Eye (tissue), 1 donor: ENCODE results near the gene FOXN3.

Source experiments
- DNase-seq: peaks from one replicate; pipeline ENCODE4 v3.0.0-alpha.2; 2015

Gene FOXN3

DNA sequence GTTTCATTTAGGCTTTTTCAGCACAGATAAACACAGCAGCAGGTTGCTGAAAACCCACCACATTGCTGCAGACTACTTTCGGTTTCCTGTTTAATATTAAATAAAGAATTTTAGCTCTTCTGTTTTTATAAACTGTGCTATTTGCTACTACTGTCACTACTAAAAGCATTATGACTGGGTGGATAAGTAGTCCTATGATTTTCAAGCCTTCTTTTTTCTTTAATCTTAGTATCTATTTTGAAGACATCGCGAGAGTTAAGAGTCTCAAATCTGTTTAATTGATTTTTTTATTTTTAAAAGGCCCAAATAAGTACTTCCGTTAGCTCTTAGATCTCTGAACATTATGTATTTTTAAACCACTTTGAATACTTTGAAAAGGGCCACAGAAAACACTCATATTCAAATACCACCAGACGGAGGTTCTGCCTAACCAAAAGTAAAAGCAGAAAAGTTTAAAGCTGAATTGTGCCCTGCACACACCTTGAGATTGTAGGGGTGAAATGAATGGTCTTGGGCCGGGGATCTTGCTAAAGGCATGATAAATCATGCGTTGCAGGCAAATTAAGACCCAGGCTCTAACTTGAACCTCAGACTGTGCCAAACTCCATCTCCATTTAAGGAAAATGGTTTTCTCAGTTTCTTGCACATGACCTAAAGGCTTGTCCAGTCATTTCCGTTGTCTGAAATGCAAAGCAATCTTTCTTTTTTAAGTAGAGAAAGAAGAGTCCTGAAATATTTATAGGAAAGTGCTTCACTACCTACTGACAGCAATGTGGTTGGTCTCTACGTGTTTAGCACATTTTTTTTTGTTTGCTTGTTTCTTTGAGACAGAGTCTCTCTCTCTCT, 13.6 kb upstream of the FOXN3 start:
- peak; percentile 26 for DNase-seq

DNA sequence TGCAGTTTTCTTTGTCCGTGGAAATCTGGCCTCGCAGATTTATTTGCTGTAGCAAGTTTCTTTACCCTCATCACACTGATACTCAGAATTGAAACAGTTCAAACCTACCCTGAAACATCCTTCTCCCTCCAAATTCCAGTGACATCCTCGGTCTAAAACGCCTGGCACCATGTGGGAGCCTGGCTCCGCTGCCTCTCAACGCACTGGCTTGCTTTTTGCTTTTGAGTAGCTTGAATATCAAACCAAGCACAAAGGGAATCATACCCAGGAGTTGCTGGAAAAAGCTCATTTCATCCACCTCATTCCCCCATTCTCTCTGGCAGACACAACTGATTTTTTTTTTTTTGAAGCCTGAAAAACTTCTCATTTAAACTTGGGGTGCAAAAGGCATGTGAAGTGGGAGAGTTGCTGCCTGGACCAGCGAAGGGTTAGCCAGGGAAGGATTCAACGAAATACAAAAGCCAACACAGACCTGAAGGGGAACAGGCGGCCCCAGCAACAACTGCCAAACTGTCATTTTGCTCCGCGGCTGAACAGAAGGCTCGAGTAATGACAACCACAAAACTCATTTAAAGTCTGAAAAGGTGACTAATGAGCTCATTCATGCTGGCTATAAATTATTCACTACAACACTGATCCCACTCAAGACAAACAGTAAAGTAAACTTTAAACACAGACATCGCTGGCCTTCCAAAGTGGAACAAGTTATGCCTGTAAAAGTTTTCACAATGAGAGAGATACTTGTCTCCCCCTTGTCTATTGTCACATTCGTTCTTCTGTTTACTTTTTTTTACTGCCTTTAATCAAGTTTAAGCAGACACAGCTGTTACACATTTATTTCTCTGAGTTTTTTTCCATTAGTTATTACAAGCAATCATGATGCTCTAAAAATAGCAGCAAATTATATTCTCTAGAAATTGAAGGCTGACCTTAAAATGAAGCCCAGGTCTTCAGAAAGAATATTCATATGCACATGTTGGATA, 12.5 kb upstream of the FOXN3 start:
- DNase-seq: peak; percentile 85

DNA sequence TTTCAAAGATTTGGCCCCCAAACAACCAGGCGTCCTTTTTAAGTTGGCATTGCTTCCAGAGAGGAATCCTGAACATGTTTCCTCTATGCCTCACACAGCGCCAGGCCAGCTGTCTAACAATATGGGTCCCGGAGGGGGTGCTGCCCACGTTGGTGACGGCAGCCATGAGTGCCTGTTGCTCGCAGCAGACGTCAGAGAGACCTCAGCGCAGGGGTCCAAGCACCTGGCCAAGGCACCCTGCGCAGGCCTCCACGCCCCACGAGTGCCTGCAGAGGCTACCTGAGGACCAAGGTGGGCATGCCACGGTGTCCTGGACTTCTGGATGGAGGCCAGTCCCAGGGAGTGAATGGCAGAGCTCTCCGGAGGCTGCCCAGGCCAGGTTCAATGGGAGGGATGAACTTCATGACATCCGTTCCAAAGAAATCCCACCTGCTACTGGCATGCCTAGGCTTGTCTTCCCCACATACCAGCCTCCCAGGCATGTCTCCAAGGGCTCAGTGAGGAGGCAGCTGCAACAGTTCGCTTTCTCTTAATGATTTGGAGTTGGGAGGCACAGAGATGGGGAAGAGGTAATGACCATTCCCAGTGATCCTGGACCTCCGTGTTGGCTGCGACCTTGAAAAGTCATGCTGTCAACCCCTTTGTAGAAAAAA, 11.6 kb upstream of the FOXN3 start:
- DNase-seq: peak; percentile 70

DNA sequence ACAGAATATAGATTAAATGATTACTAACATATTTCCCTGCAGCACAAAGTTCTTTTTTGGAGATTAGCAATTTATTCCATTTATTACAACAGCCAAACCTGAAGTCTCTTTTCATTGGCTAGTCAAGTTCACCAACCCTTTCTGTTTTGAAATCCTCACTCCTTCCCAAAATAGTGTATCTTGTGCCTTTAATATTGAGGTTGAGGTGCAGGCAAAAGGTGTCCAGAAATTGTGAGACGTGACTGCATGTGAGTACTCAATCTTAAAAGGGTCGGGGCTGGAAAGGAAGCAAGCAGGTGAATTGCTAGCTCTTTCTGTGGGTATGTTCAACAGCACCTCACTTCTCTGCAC, 11.1 kb upstream of the FOXN3 start:
- DNase-seq: peak; percentile 16

DNA sequence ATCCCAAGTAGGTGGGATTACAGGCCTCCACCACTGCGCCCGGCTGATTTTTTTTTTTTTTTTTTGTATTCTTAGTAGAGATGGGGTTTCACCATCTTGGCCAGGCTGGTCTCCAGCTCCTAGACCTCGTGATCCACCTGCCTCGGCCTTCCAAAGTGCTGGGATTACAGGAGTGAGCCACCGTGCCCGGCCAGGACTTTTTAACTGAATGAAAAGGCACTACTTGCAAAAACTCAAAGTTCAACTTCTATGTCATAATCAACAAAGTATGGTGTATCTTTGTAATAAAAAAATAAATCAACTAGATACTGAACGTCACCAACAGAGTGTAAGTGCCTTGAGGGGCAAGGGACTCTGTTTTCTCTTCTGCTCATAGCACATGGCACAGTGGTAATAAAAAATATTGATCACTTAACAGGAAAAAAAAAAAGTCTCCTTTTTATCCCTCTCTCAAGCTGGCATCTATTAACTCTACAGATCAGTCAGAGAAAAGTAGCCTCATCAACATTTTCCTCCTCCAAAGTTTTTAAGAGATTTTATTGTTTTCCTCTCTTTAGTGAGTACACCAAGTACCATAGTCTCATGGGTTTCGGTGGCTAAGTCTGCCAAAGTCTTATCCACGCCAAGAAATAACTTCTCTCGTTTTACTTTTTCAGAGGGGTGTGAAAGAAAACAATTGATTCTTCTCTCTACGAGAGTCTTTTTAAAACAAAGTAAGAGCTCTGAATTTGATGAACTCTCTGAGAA, 10.6 kb upstream of the FOXN3 start:
- peak; percentile 52 for DNase-seq

DNA sequence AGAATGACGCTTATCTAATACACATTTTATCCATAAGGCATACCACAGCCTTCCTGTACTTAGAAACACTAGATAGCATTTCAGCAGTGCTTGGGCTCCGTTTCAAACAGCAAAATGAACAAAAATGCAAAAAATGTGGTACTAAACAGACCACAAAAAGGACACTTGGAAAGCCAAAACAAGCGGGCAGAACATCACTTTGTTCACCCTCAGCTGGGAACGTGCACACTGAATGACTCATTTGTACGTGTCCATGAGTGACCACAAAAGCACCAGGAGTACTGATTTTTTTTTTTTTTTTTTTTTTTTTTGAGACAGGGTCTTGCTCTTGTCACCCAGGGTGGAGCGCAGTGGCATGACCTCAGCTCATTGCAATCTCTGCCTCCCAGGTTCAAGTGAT, 8.9 kb upstream of the FOXN3 start:
- peak; percentile 48 for DNase-seq

DNA sequence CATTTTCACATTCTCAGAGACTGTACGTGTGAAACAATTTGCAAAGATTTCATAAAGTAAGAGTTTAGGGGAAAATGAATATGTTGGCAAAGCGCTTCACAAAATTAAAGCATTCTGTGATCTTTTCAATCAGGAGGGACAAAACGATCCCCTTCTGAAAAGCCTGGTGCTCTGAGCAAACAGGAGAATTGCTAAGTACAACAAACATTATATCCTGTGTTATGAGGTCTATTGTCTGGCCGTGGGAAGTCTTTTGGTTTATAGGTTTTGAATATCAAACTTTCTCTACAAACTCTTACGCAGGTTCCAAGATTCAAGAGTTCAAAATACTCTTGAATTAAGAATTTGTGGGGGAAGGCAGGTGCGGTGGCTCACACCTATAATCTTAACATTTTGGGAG, 7.2 kb upstream of the FOXN3 start:
- peak; percentile 25 for DNase-seq

DNA sequence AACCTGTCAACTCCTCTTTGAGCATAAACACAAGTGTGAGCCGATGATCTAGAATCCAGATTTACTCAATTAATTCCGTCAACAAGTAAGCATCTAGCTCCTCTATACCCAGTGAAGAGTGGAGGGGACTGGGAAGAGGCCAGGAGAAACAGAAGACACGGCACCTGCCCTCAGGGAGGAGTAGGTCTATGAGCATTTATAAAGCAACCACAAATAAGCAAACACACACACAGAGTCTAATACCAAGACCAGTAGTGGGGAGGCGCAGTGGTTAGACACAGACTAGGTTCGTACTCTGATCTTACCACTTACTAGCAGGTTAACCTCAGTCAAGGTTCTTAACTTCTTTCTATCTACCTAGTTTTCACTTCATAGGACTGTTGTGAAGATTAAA, 5.9 kb upstream of the FOXN3 start:
- DNase-seq: no peak

DNA sequence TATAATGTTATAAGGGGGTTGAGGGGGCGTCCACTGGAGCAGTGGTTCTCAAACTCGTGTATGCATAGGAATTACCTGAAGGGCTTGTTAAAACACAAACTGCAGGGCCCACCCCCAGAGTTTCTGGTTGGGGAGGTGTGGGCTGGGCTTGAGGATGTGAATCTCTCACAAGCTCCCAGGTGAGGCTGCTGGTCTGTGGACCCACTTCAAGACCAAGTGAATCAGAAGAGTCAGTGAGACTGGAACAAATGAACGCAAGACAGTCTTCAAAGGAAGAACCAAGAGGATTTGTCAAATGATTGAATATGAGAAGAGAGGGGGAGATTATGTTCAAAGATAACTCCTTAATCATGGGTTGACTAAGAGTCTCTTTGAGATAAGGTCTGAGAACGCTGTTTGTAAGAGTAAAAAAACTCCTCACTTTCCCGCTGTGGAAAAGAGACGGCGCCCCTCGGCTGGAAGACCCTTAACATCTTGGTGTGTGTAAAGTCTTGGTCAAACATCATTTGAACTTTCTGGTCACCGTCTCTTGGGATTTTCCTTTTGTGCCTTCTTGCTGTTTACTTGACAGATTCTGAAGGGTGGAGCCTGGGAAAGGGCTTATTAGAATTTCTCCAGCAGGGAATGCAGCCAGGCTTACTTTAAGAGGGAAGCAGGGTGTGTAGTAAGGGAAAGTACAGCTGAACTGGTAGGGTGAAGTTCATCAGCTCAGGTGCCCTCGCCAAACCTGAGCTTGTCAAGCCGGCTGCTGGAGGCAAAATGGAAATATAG, 5.3 kb upstream of the FOXN3 start:
- no peak for DNase-seq

DNA sequence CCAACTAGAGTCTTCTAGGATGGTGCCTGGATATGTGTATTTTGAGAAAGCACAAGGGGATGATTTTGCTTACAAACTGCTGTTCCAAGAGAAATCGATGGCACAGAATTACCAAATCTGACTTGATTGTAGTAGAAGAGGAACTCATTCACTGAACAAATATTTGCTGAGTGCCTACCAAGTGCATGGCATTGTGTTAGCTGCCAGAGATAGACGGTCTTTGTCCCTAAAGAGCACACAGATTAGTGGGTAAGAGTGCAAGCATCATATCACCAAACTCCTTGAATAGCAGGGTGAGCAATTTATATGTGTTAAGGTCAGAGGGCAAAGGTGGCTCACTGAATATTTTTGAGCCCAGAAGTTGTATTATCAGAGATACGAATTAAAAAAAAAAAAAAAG, 3.5 kb upstream of the FOXN3 start:
- no peak for DNase-seq

DNA sequence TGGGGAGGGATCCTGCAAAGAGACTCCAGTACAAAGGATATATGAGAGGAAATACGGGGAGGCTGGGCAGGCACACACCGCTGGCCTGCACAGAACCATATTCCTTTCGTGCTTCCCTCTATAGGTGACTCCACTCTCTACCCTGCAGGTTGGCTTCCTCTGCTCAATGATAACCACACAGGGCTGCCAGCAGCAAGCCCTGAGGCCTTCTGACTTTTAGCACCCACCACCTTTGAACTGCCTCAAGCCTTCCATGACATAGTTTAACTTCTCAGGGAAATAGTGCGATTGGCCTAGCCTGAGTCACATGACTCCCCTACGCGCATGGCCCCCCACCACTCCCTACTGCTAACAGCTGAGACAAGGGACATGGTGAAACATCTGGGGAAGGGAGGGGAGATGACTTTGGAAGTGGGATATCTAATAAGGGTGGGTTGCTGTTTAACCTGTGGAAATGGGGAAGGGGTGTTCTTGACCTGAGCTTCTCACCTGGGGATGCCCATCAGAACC, 3.0 kb upstream of the FOXN3 start:
- no peak for DNase-seq

DNA sequence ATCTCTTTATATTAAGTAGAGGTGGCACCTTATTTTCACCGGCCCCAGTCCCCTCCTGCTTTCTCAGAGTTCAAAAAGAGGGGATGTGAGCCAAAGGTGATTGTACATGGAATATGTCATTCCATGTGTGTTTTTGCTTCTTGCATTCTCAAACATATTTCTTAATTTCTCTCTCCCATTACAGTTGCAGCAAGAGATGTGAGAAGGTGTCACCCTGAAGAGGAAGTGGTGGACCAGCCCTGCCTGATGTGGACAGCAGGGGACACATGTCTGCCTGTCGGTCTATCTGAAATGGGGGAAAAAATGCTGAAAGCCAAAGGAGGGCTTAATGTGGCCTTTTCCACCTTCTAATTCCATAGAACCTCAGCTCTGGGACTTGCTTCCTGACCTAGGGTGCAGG, 1.9 kb upstream of the FOXN3 start:
- DNase-seq: no peak

DNA sequence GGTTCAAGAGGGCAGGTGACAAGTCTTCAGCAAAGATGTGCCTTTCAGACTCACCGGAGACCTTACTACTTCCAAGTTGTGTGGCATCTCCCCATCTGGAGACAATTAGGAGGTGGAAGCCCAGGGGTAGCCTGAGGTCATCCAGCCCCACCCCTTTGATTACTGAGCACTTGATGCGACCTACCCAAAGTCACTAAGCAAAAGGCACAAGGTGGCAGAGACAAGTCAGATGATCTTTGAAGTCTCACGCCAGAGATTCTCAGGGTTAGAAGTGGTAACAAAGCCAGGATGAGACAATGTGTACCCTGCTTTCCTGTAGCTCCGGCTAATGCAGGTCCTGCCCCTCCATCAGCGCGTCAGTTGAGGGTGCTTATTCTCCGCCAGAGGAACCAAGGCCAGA, 1.4 kb upstream of the FOXN3 start:
- peak; percentile 41 for DNase-seq

DNA sequence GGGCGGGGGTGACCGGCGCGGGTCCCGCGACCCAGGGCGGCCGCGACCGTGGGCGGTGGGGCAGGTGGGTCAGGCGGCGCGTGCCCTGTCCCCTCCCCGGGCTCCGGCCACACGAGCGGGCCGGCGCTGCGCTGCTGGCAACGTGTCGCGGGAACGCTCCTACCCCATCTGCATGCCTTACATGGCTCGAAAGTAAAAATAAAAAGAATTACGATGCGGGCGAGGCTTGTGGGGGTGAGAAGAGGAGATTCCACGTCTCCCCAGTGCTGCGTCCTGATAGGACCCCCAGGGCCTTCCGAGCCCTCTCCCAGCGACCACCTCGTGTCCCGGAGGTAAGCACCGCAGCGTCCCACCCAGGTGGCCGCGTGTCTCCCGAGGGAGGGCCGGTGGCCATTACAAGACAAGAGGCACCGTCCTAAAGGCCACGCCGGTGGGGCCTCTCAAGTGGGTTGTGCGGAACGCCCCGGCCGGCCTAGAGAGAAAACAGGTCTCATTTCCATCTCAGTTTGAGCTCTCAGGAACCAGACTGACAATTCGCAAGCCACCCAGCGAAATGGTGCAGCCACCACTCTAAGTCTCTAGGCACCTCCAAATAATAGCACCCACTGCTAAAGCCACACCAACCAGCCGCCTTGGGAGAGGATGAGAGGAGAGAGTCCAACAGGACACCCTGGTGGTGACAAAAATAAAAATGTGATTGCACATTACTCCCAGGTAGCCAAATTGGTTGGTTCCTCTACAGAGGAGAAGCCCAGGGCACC, 612 bp upstream of the FOXN3 start:
- peak; percentile 79 for DNase-seq

DNA sequence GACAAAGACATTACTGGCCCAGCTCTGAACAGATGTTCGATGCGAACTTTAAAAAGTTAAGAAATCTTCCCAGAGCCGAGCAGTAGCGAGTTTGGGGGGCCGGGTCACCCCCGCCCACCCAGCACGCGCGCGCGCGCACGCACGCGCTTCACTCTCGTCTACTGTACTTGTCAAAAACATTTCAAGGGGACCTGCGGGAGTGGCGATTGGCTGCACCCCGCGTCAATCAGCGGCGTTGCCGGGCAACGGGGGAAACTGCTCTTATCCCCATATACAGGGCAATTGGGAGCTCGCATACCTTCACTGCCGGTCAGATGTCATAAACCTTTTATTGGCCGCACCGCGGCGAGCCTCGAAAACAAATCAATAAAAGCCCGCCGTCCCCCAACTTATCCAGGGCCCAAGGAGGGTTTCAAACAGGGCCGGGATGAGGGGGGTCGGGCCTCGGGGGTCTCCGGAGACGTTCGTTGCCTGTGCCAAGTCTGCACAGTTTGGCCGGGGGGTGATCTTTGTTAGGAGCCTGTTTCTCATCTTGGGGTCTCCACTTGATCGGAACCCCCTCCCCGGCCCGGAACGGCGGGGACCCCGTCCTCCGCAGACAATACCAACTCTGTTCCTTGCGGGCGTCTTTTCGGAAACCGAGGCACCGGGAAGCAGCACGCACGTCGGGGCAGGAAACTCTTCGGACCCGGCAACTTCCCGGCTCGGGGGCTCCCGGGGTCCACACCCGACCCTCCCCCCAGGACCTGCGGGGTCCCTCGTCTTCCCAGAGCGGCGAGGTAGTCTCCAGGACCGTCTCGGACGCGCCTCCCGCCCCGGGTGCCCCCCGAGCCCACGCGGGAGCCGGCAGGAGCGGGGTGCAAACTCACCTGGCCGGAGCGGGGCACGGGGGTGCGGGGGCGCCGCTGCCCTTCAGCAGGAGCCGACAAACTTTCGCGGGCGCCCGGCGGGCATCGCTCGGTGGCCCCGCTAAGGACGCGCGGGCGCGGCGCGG, 734 bp downstream of the FOXN3 start:
- DNase-seq: peak; percentile 99

DNA sequence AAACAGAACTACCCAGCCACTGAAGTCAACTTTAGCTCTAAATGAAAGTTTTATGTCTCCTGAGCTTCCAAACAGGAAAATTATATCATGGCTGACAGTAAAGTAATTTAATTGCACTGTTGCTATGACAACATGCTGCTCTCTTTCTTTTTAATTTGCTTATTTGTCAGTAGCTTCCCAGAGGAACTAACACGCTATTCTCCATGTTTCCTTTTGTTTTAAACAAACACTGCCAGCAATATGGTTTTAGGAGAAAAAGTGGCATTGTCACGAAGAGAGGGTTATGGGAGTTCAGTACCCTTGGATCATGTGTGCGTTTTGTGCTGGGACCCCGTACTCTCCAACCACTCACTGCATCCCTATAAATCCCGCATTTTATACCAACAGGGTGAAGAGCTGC, 1.9 kb downstream of the FOXN3 start:
- peak; percentile 48 for DNase-seq

DNA sequence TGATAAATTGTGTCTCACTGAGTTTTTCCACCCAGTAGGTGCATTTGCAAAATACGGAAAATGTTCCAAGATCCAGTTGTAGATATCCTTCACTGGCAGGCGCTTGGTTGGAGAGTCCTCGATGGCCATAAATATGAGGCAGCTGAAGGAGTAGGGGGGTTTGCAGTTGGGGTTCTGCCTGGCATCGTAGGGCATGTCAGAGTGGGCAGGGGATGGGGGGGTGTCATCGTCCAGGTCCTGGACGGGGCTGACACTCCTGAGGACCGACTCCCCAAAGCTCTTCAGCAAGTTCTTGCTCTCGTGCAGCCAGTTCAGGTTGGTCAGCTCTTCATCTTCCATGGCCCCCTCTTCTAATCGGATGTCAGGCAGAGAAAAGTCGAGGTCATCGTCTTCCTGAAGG, 5.1 kb downstream of the FOXN3 start:
- DNase-seq: no peak

DNA sequence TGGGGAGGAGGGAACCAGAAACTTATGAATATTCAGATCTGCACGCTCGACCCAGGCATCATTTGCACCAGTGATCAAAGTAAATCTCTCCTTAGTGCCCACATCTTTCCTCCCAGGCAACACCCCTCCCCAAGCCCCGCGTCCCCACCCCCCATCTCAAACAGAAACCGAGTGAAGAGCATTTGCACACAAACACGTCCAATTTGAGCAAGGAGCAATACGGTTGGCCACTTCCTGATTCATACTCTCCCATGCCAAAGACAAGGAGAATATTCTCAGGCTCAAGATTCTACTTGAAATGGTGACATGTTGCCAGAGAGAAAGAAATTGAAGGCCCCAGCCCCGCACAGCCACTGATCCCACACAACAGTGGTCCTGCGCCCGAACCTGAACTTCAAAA, 7.1 kb downstream of the FOXN3 start:
- DNase-seq: no peak

DNA sequence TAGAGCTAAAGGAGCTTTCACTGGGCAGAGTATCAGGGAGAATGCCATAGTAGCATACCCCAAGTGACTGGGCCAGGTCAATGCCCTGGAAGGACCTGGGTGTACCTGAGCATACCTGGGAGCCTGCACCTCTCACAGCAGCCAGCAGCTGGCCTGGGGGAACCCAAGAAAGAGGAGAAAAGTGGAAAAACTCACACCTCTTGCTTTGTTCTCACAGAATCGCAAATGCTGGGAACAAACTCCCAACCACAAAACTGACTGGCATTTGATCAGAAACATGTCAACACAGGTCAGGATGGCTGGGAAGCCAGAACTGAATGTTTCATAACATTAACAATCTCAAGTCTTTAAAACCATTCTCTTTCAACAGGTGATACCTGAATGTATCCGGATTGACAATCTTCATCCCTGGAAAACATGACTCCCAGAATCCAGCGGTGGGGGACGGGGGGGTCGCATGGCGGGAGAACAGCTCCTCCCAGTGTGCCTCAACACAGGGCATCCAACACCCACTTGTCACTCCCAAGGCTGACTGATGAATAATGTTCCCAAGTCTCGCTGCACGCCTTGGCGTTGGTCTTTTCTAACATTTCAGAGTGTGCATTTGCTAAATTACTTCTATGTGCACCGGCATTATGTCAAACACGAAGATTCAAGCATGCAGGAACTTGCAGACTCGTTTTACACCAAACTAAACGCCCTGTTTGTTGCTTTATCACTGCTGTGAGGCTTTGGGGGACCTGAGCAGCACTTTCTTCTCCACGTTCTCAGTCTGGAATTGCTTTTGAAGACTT, 7.9 kb downstream of the FOXN3 start:
- no peak for DNase-seq
